ENCODE data around the gene CAMK1.
"Not testable (repeated sequence)": the region's sequence is repeated elsewhere in the genome, so short reads cannot be mapped to it uniquely, and the experiment has no call there.

The CAMK1 gene

DNA sequence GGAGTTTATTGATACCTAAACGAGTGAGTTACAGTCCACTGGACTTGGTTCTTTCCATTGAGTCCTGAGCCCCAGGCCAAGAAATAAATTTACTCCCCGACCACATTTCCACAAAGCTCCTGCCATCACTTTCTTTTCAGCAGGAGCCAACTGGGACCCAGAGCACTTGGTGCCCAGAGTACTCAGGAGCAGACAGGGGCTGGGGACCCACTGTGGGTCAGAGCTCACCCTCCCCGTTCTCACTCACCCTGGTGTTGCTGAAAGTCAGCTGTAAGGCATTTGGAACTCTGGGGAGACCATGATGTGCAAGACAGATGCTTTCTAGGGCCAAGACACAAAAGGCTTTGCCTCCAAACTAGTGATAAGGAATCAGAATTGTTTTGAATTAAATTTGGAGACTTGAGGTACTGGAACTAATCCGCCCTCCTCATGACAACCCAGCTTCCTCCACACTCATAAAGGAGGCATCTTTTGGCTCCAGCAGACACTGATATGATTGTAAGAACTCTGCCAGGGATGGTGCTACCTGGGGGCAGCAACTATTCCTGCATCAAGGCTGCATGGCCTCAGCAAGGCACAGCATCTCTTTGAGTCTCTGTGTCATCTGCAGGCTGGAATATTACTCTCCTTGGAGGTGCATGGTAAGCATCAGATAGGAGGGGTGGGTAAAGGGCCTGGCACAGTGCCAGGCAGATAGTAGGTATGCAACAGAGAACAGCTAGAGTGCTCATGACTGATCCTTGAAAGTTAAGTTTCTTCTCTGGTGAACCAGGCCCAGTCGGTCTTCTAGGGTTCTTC, 7.3 kb upstream of the CAMK1 start:
- DNase-seq (ENCODE audit: low spot score): no peak

- DNase-seq (ENCODE audit: low spot score): not testable (repeated sequence)
Observed at GRCh38 chr3:9771007-9771406, 1.3 kb upstream of the CAMK1 start.

GRCh38 chr3:9770276-9770812, 597 bp upstream of the CAMK1 start:
- no peak for DNase-seq (ENCODE audit: low spot score)

DNA sequence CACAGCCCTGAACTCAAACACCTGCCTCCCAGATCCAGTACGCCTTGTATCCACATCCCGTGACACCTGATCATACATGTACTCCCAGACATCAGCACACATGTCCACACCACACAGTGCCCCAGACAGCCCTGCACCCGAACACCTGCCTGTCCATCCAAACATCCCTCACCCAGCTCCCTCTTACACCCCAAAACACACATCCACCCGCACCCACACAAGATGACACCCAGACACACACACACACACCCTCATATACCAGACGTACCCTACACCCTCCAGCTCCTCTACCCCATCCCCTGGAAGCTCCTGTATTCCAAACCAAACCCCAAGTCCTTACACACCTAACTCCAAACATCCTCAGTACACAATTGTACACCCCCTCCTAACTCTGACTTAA, 735 bp downstream of the CAMK1 start:
- DNase-seq (ENCODE audit: low spot score): no peak

DNA sequence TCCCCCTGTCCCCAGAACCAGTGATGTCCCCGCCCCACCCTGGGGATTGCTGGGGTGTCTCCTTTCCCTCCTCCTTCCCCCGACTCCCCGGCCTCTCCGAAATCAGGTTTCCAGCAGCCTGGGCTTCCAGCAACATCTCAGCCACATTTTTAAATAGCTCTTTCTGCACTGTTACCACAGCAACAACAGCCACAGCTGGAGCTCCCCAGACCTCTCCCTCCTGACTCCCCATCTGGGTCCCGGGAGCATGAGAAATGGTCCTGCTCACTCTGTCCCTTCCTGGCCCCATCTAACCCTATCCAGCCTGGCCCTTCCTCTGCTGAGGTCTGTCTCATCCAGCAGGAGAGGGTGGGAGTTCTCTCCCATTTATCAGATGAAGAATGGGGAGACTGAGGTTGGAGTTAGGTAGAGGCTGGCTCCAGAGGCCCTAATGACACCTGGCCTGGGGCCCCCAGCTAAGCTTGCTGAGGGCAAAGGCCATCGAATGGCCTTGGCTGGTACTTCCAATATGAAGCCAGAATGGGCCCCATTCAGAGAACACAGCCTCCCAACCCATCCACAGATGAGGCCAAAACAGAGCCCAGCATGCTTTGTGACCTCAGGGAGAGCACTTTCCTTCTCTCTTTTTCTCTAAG, 1.5 kb downstream of the CAMK1 start:
- DNase-seq (ENCODE audit: low spot score): no peak

DNA sequence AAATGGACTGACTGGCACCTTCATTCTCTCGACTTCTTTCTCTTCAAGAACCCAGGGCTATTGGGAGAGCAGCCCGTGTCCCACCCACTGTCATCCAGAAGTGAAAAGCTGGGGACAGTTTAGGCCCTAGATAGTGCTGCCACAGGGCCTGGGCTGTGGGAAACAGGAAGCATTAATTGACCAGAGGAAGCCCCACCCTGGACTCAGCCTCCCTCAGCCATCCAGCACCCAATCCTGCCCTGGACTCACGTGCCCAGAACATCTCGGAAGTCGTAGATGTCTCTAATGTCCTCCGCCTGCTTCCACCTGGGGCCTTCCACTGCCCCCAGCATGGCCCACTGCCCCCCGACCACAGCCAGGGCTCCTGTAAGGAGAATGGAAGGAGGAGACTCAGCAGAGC, 2.3 kb downstream of the CAMK1 start:
- no peak for DNase-seq (ENCODE audit: low spot score)

DNA sequence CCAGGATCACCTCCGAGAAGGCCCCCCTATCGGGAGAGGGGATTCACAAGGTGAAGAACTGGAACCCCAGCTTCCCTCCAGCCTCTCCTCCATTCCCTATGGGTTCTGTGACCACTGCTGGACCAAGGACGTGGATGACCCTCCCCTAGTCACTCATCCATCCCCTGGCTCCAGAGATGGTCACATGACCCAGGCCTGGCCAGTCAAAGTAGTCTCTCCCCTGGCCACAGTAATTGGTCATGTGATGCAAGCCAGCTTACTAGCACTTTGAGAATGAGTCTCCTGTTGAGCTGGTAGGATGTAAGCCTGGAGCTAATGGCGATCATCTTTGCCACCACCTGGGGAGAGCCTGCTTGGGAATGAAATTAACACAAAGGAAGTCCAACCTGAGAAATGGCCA, 3.9 kb downstream of the CAMK1 start:
- DNase-seq (ENCODE audit: low spot score): peak; percentile 63

GRCh38 chr3:9762871-9763270, 6.9 kb downstream of the CAMK1 start:
- no peak for DNase-seq (ENCODE audit: low spot score)

DNA sequence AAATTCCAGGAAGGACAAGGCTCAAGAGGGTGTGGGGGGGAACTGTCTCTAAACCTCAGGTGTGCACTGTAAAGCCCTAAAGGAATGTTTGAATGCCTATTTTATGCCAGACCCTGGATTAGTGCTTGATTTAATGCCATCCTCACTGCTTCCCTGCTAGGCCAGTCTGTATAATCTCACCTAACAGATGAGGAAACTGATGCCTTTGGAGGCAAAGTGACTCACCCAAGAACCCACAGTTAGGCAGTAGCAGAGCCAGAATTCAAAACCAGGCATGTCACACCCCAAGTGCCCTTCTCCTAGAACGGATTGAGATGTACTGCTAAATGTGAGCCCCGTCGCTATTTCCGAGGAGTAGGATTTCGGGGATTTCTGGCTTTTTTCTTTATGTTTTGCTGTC, 7.8 kb downstream of the CAMK1 start:
- DNase-seq (ENCODE audit: low spot score): no peak

GRCh38 chr3:9760779-9761505, 8.8 kb downstream of the CAMK1 start:
- no peak for DNase-seq (ENCODE audit: low spot score)

DNA sequence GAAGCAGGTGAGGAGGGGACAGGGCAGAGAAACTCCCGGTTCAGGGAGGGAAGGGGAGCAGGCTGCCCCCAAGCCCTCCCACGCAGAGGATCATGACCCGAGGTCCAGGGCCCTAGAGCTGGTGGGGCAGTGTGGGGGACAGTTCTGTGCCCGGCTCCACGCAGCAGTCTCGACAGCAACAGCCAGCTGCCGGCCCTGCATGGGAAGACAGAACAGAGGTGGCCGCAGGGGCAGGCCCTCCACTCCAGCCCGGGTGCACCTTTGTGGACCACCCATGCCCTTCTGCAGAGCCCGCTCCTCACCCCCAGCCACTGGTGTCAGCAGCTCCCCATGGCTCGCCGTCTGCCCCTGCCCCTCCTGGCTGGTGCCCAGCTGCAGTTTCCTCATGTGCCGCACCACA, 12.3 kb downstream of the CAMK1 start:
- DNase-seq (ENCODE audit: low spot score): no peak

GRCh38 chr3:9754678-9755077, 15.1 kb downstream of the CAMK1 start:
- DNase-seq (ENCODE audit: low spot score): no peak

DNA sequence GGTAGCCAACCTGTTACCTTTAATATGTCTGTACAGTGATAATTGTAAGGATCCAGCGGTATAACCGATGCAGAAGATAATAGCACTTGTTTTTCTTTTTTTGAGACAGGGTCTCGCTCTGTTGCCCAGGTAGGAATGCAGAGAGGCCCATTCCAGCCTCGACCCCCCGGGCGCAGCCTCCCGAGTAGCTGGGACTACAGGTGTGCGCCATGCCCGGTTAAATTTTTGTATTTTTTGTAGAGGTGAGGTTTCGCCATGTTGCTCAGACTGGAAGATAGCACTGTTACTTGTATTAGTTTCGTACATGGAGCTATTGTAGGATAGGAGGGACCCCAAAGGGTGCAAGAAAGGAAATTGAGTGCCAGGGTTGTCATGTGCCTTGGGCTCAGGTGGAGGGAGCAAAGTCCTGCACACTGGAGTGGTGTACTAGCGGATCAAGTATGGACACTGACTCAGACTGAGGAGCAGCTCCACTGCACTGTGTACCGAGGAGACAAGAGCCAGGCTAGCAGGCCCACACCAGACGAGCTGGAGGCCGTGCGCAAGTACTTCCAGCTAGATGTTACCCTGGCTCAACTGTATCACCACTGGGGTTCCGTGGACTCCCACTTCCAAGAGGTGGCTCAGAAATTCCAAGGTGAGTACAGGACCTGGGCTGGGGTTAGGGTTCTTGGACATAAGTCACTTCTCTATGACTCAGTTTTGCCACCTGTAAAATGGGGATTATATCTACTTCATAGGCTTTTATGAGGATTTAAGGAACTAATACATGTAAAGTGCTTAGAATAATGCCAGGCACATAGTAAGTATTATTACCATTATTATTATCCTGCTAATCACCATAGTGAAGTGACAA, 19.0 kb downstream of the CAMK1 start:
- DNase-seq (ENCODE audit: low spot score): no peak

DNA sequence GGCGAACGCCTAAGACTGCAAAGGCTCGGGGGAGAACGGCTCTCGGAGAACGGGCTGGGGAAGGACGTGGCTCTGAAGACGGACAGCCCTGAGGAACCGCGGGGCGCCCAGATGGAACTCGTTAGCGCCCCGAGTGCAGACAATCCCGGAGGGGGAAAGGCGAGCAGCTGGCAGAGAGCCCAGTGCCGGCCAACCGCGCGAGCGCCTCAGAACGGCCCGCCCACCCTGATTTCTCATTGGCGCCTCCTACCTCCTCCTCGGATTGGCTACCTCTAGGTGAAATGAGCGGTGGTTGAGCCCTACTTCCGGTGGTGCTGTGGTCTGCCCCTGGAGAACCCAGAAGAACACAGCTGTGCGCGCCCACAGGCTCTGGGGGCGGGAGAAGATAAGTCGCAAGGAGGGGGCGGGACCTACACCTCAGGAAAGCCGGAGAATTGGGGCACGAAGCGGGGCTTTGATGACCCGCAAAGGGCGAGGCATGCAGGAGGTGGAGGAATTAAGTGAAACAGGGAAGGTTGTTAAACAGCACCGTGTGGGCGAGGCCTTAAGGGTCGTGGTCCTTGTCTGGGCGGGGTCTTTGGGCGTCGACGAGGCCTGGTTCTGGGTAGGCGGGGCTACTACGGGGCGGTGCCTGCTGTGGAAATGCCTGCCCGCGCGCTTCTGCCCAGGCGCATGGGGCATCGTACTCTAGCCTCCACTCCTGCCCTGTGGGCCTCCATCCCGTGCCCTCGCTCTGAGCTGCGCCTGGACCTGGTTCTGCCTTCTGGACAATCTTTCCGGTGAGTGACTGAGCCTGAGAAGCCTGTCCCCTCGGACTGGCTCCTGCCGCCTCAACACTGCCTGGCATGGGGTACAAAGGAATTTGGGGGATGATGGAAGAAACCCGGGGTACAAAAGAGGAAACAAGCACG, 19.8 kb downstream of the CAMK1 start, which contains the start of gene OGG1:
Gene OGG1 (plus strand): TSS at position 308 of the 911 bp plus-strand sequence. CDS start 335 bp downstream, at position 643.
- DNase-seq (ENCODE audit: low spot score): peak; percentile 97

GRCh38 chr3:9749296-9749644, 20.5 kb downstream of the CAMK1 start:
- no peak for DNase-seq (ENCODE audit: low spot score)

- DNase-seq (ENCODE audit: low spot score): no peak
Observed at GRCh38 chr3:9748031-9748430, 21.7 kb downstream of the CAMK1 start.

GRCh38 chr3:9747267-9747666, 22.5 kb downstream of the CAMK1 start:
- DNase-seq (ENCODE audit: low spot score): no peak

GRCh38 chr3:9746330-9746729, 23.4 kb downstream of the CAMK1 start:
- no peak for DNase-seq (ENCODE audit: low spot score)

DNA sequence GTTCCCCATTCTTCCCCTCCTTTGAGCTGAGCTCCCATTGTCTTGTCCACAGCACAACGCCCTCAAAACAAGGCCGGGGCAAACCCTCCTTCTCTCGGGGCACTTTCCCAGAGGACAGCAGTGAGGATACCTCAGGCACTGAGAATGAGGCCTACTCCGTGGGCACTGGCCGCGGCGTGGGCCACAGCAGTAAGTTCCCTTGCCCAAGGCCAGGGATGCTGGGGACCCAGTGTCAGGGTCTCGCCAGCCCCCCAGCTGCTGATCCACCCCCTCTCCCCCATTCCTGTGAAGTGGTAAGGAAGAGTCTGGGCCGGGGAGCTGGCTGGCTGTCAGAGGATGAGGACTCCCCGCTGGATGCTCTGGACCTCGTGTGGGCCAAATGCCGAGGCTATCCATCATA, 24.2 kb downstream of the CAMK1 start:
- DNase-seq (ENCODE audit: low spot score): no peak

DNA sequence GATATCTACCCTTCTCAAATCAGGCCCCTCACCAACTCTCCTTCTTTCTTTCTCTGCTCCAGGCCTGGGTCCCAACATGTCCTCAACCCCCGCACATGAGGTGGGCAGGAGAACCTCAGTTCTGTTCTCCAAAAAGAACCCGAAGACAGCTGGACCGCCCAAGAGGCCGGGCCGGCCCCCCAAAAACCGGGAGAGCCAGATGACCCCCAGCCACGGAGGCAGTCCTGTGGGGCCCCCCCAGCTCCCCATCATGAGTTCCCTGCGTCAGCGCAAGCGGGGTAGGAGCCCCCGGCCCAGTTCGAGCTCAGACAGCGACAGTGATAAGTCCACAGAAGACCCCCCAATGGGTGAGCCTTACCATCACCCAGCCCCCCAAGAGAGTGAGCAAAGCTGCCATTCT, 25.6 kb downstream of the CAMK1 start:
- no peak for DNase-seq (ENCODE audit: low spot score)

DNA sequence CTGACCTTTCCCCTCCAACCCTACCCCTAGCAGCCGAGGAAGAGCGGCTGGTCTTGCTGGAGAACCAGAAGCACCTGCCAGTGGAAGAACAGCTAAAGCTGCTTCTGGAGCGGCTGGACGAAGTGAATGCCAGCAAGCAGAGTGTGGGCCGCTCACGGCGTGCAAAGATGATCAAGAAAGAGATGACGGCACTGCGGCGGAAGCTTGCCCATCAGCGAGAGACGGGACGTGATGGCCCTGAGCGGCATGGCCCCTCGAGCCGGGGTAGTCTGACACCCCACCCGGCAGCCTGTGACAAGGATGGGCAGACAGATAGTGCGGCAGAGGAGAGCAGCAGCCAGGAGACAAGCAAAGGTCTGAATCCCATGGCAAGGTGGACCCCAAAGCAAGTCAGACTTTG, 26.2 kb downstream of the CAMK1 start:
- no peak for DNase-seq (ENCODE audit: low spot score)

Data from iPS-NIHi11 (cell line).